Prostate gland (tissue), 2 donors: Measurements from ENCODE around the gene TMEM86A. TPM values are rescaled to one million over a fixed set of nuclear protein-coding genes. Genes with fewer than 3 reads are reported as not detected.

ENCODE experiments used
- DNase-seq: peaks from one replicate; pipeline ENCODE4 v3.0.0-alpha.2; 2019; ENCODE audit warnings: low spot score
- H3K27ac ChIP-seq, 2 donors: fragments of 200-600 bp; sonication (generic); 2 replicates each; pipeline ENCODE4 v1.5.1; 2017 to 2019
- H3K27me3 ChIP-seq: fragments of 200-600 bp; sonication (generic); replicated peaks from 2 replicates; pipeline ENCODE4 v1.5.1; 2019; ENCODE audit not compliant: insufficient read depth
- H3K36me3 ChIP-seq, 2 donors: fragments of 200-600 bp; sonication (generic); 1 replicate in 1 of 2; 2 replicates in 1 of 2; pipeline versions ENCODE4 v1.5.1 to v1.8.1; 2017 to 2019
- H3K4me1 ChIP-seq: fragments of 200-600 bp; sonication (generic); replicated peaks from 2 replicates; pipeline ENCODE4 v1.5.1; 2019
- H3K4me3 ChIP-seq, 2 donors: fragments of 200-600 bp; sonication (generic); 2 replicates each; pipeline ENCODE4 v1.5.1; 2017 to 2019
- H3K9me3 ChIP-seq: fragments of 200-600 bp; sonication (generic); 2 replicates; pipeline ENCODE4 v1.5.1; 2017
- CTCF ChIP-seq, 4 experiments: fragments of 200-600 bp in 2 of 4; fragments of 450-650 bp in 2 of 4; sonication (generic) in 2 of 4; IDR thresholded peaks; 1 replicate in 3 of 4; 2 replicates in 1 of 4; pipeline ENCODE4 v1.5.1; 2016 to 2019; ENCODE audit warnings: antibody characterized with exemption in 4 of 4, mild to moderate bottlenecking in 2 of 4, moderate library complexity in 2 of 4
- POLR2A ChIP-seq: fragments of 450-650 bp; IDR thresholded peaks from one replicate; pipeline ENCODE4 v1.6.1; 2016; ENCODE audit warnings: antibody characterized with exemption, mild to moderate bottlenecking
- POLR2AphosphoS5 ChIP-seq: sonication (generic); formaldehyde crosslinking; IDR thresholded peaks from one replicate; pipeline ENCODE4 v1.6.1; 2017; ENCODE audit warnings: antibody characterized with exemption
- WGBS: methylation state at CpG from one replicate; pipeline ENCODE4 v1.1.5; 2018; 5-methylcytosine and 5-hydroxymethylcytosine counted together
- intact Hi-C: fragments of 100-400 bp; cut with DNase I; formaldehyde crosslinking; loops from one replicate; pipeline ENCODE4 v1.14.2; 2022
- total RNA-seq, 2 donors: library from RNA; depleted of rRNA; stranded (reverse); fragments of >200 nt; gene quantifications; one replicate each; pipeline ENCODE4 v1.1.0, GENCODE V29; 2016

TMEM86A gene
- total RNA-seq, 2 donors from 2014 or later: 3.2 to 6.5 TPM

DNA sequence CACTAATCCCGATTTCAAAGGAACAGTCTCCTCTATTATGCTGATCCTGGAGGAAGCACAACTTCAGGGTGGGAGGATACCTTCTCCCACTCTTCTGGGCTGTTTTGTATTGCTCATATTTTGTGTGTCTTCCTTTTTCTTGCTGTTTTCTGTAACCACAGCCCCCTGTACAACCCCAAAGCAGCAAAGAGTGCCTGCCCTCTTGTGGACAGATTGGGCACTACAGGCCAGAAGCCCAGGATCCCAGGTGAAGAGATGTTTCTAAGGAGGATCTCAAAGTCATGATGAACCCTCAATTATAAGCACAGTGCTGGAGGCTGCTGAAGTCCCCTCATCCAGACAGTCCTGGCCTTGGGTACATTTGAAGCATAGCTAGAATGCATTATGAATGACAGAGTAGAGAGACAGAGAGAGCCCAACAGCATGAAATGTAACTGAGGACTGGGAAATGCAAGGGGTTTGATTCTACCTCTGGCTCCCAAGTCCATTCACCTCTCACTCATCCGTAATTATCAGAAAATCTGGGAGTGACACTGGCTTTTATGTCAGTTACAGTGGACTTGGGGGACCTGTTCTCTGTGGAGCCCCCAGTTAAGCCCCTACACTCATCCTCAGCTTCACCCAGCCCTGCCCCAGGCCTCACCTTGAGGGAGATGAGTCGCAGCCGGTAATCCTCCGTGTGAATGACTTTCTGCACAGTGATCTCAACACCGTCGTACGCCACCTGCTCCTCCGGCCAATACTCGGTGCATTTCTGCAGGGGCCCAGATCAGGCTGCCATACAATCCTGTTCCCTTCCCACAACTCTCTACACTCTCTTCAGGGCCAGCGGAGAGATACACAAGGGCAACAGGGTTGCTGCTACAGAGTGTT lies 33.6 kb downstream of the TMEM86A start:
- Histone ChIP-seq H3K36me3 (no peaks in the 10 kb centered on the region), H3K4me3 (no peak overlapping the region), H3K4me1 (no peaks in the 10 kb centered on the region), H3K27me3 (no peaks in the 10 kb centered on the region), H3K9me3 (no peaks in the 10 kb centered on the region), H3K27ac (no peak overlapping the region)
- intact Hi-C loops: loop anchor here (5.0 to 10.0 kb wide), 2 partner anchors 145 to 617 kb away; partner anchors contain the start of gene UEVLD
- peak; percentile 41 for DNase-seq
- TF ChIP-seq CTCF (IDR thresholded peaks at IDR 0.05) (peak; percentile 80 to 94 (median 84)), POLR2A (no peak), POLR2AphosphoS5 (no peak)
- 77% methylated on average over 11 of the region's 11 CpGs for WGBS

DNA sequence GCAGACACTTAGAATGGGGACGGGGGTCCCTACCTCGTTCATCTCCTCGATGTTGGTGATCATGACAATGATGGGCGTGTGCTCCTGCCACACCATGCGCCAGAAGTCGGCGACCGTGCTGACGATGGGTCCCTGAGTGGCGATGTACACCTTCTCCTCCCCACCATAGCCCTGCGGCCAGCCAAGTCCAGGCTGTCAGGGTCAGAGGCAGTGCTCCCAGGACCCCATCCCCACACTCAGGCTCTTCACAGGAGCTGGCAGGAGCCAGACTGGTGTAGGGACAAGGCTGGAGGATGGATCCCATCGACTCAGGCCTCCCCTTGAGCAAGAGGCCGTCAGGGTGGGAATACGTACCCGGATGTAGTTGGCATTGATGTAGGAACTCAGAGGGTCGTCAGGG lies 34.6 kb downstream of the TMEM86A start:
- Histone ChIP-seq H3K27ac (no peak overlapping the region), H3K36me3 (no peaks in the 10 kb centered on the region), H3K27me3 (no peaks in the 10 kb centered on the region), H3K4me3 (no peak overlapping the region), H3K9me3 (no peaks in the 10 kb centered on the region), H3K4me1 (no peaks in the 10 kb centered on the region)
- intact Hi-C loops: loop anchor here (5.0 to 10.0 kb wide), 2 partner anchors 146 to 618 kb away; partner anchors contain the start of gene UEVLD
- WGBS: 81% methylated on average over 16 of the region's 16 CpGs
- TF ChIP-seq CTCF (IDR thresholded peaks at IDR 0.05) (no peak), POLR2AphosphoS5 (no peak), POLR2A (no peak)
- no peak for DNase-seq

DNA sequence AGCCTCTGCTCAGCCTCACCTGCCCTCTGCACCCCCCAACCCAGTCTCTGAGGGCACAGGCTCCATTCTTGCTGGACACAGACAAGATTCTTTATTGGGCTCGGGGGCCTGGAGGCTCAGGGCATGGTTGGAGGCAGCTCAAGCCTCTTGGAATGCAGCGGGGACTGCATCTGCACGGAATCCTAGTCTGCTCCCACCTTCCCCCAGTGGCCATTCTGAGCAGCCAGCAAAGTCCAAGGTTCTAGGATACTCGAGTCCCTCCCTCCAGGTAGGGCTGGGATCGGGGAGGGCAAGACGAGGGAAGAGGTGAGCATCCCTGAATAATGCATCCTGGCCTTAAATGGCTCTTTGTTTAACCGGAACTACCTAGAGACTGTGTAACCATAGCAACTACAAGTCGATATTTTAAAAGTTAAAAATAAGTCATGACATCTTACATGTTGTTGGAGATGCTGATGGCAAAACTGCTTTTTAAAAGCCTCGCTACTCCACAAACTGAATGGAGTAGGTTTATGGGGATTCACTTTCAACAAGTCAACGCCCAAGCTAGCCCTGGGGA lies 38.1 kb downstream of the TMEM86A start:
- H3K9me3 ChIP-seq: no peaks in the 10 kb centered on the region
- WGBS: 66% methylated on average over 10 of the region's 10 CpGs
- H3K4me3 ChIP-seq: no peak overlapping the region
- no peaks in the 10 kb centered on the region for H3K27me3 ChIP-seq
- no peaks in the 10 kb centered on the region for H3K4me1 ChIP-seq
- intact Hi-C loops: loop anchor here (10.0 kb wide), 1 partner anchor 622 kb away; no protein-coding TSS in a partner anchor
- no peak overlapping the region for H3K27ac ChIP-seq
- no peaks in the 10 kb centered on the region for H3K36me3 ChIP-seq
- DNase-seq: no peak
- TF ChIP-seq POLR2A (no peak), CTCF (IDR thresholded peaks at IDR 0.05) (no peak), POLR2AphosphoS5 (no peak)

- Histone ChIP-seq H3K27ac (no peak overlapping the region), H3K36me3 (no peaks in the 10 kb centered on the region), H3K4me1 (no peaks in the 10 kb centered on the region), H3K27me3 (no peaks in the 10 kb centered on the region), H3K4me3 (no peak overlapping the region), H3K9me3 (no peaks in the 10 kb centered on the region)
- no peak for TF ChIP-seq POLR2AphosphoS5
- TF ChIP-seq POLR2A: no peak
- TF ChIP-seq CTCF (IDR thresholded peaks at IDR 0.05): no peak
- intact Hi-C loops: loop anchor here (10.0 kb wide), 1 partner anchor 623 kb away; no protein-coding TSS in a partner anchor
- no peak for DNase-seq
- 88% methylated on average over 8 of the region's 8 CpGs for WGBS
Observed at GRCh38 chr11:18737642-18738041, 39.1 kb downstream of the TMEM86A start.
